Trophoblast cell (in vitro differentiated cells and primary cell): Measurements from ENCODE around the gene IKZF2.
A peak's percentile ranks its signal among the peaks of the same experiment; 100 is the strongest.

ENCODE experiments used
- DNase-seq, 2 donors: peaks; one replicate each; pipeline ENCODE4 v3.0.0-alpha.2; 2016
- H2AFZ ChIP-seq: 2 replicates; pipeline ENCODE4 v1.6.1; 2013; ENCODE audit warnings: low read length, moderate library complexity, mild to moderate bottlenecking; ENCODE audit not compliant: insufficient read depth, poor library complexity
- H2AK5ac ChIP-seq: 2 replicates; pipeline ENCODE4 v1.6.1; 2013; ENCODE audit warnings: mild to moderate bottlenecking, low read length
- H2BK120ac ChIP-seq: 2 replicates; pipeline ENCODE4 v1.6.1; 2013; ENCODE audit warnings: low read length, mild to moderate bottlenecking, moderate library complexity; ENCODE audit not compliant: insufficient read depth, poor library complexity
- H2BK12ac ChIP-seq: 2 replicates; pipeline ENCODE4 v1.6.1; 2013; ENCODE audit warnings: mild to moderate bottlenecking, low read length, moderate library complexity
- H2BK5ac ChIP-seq: 2 replicates; pipeline ENCODE4 v1.6.1; 2013; ENCODE audit warnings: low read length, low read depth, moderate library complexity, mild to moderate bottlenecking; ENCODE audit not compliant: poor library complexity
- H3K14ac ChIP-seq: 2 replicates; pipeline ENCODE4 v1.6.1; 2013; ENCODE audit warnings: mild to moderate bottlenecking, low read length
- H3K18ac ChIP-seq: 2 replicates; pipeline ENCODE4 v1.6.1; 2013; ENCODE audit warnings: mild to moderate bottlenecking, low read length
- H3K23ac ChIP-seq: 2 replicates; pipeline ENCODE4 v1.6.1; 2013; ENCODE audit warnings: low read length
- H3K27ac ChIP-seq: 2 replicates; pipeline ENCODE4 v1.5.1; 2013; ENCODE audit warnings: low read depth, mild to moderate bottlenecking, inconsistent platforms, low read length, moderate library complexity
- H3K27me3 ChIP-seq: 2 replicates; pipeline ENCODE4 v1.6.1; 2013; ENCODE audit warnings: inconsistent platforms, mild to moderate bottlenecking, low read length, moderate library complexity; ENCODE audit not compliant: insufficient read depth
- H3K36me3 ChIP-seq, 2 experiments: 1 replicate in 1 of 2; 2 replicates in 1 of 2; pipeline ENCODE4 v1.6.1; 2013; ENCODE audit warnings: low read length in 2 of 2, mild to moderate bottlenecking in 2 of 2, moderate library complexity in 1 of 2; ENCODE audit not compliant: insufficient read depth in 2 of 2, control insufficient read depth in 1 of 2
- H3K4ac ChIP-seq: 2 replicates; pipeline ENCODE4 v1.6.1; 2013; ENCODE audit warnings: low read depth, mild to moderate bottlenecking, low read length, moderate library complexity
- H3K4me1 ChIP-seq, 2 experiments: 1 replicate in 1 of 2; 2 replicates in 1 of 2; pipeline ENCODE4 v1.6.1; 2013; ENCODE audit warnings: low read length in 2 of 2, mild to moderate bottlenecking in 2 of 2, moderate library complexity in 1 of 2; ENCODE audit not compliant: insufficient read depth in 2 of 2, control insufficient read depth in 1 of 2
- H3K4me2 ChIP-seq: 2 replicates; pipeline ENCODE4 v1.6.1; 2013; ENCODE audit warnings: inconsistent platforms, mild to moderate bottlenecking, low read length, moderate library complexity
- H3K4me3 ChIP-seq: 2 replicates; pipeline ENCODE4 v1.5.1; 2013; ENCODE audit warnings: mild to moderate bottlenecking, low read depth, low read length, inconsistent platforms
- H3K79me1 ChIP-seq: one replicate; pipeline ENCODE4 v1.6.1; 2013; ENCODE audit warnings: low read length
- H3K79me2 ChIP-seq: 2 replicates; pipeline ENCODE4 v1.6.1; 2013; ENCODE audit warnings: low read length, mild to moderate bottlenecking; ENCODE audit not compliant: control insufficient read depth, insufficient read depth, poor library complexity
- H3K9ac ChIP-seq: 2 replicates; pipeline ENCODE4 v1.6.1; 2013; ENCODE audit warnings: mild to moderate bottlenecking, low read length
- H3K9me3 ChIP-seq: 2 replicates; pipeline ENCODE4 v1.6.1; 2013; ENCODE audit warnings: low read depth, mild to moderate bottlenecking, control low read depth, inconsistent platforms, low read length; ENCODE audit not compliant: insufficient read depth
- H4K12ac ChIP-seq: 2 replicates; pipeline ENCODE4 v1.6.1; 2013; ENCODE audit warnings: low read depth, mild to moderate bottlenecking, low read length, moderate library complexity
- H4K8ac ChIP-seq: 2 replicates; pipeline ENCODE4 v1.6.1; 2013; ENCODE audit warnings: low read depth, mild to moderate bottlenecking, low read length, moderate library complexity
- H4K91ac ChIP-seq: one replicate; pipeline ENCODE4 v1.6.1; 2013; ENCODE audit warnings: low read depth, mild to moderate bottlenecking, low read length, moderate library complexity
- WGBS: extraction: QIAGEN DNeasy Blood & Tissue Kit; methylation state at CpG from one replicate; pipeline ENCODE4 v1.1.7; 2013; ENCODE audit warnings: missing lambda C conversion rate; ENCODE audit not compliant: insufficient read length, insufficient coverage; ENCODE audit errors: extremely low coverage; 5-methylcytosine and 5-hydroxymethylcytosine counted together

The IKZF2 gene

DNA sequence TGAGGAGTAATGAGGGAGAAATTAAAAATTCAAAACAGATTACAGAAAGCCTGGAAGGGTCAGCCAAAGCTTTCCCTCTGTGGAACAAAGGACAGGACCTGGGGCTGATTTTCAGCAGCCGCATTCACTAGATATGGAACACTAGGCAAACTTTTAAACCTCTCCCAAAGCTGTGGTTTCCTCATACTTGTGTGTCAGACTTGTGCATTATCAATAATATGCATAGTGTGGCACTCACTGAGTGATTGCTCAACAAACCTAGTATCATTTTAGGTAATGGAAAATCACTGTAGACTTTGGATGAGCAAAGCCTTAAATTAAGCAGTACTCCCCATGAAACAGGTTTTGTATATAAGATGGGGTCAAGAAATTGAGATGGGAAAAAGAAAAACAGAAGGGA, 26.3 kb upstream of the IKZF2 start:
- no peak for DNase-seq
- Histone ChIP-seq H3K14ac (no peak overlapping the region), H2BK5ac (no peak overlapping the region), H3K79me1 (peaks cover 2% of the 10 kb centered on the region), H3K4me1 (peaks cover 0 to 4% of the 10 kb centered on the region in 2 experiments), H3K23ac (no peak overlapping the region), H3K4ac (no peak overlapping the region), H3K18ac (no peak overlapping the region), H3K36me3 (no peaks in the 10 kb centered on the region), H4K12ac (no peak overlapping the region), H3K27ac (no peak overlapping the region), H3K79me2 (no peaks in the 10 kb centered on the region), H2BK12ac (no peak overlapping the region), H4K8ac (no peak overlapping the region), H3K9ac (no peak overlapping the region), H2BK120ac (no peak overlapping the region), H3K4me3 (no peak overlapping the region), H4K91ac (no peak overlapping the region), H3K4me2 (no peak overlapping the region), H2AK5ac (no peak overlapping the region), H3K9me3 (no peaks in the 10 kb centered on the region), H3K27me3 (no peaks in the 10 kb centered on the region), H2AFZ (no peak overlapping the region)
- WGBS = no CpG with 5 or more reads among the region's 1 CpG

DNA sequence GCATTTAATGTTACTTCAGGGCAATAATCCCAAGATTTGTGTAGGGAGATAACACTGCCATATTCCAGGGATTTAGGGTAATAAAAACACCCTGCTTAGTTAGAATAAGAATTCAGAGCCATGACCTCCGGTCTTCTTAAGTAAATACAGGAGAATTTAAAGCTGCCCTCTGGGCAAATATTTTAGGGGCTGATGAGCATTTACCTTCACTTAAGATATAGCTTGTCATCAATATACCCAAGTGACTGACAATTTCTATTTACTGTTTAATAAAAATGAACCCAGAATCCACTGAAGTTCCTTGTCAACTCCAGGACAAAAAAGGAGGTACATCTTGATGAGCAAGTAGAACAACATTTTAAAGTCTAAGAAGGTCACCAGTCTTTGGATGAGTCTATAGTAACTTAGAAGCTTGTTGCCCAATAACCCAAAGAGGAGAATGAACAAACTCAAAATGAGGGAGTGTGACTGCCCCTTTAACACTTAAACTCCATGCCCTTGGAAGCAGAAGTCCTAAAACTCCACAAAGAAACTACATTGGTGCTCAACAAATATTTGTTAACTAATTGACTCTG, 24.3 kb upstream of the IKZF2 start:
- Histone ChIP-seq H4K12ac (no peak overlapping the region), H2BK12ac (no peak overlapping the region), H3K4me2 (no peak overlapping the region), H3K27ac (no peak overlapping the region), H3K9me3 (no peaks in the 10 kb centered on the region), H3K79me1 (peaks cover 2% of the 10 kb centered on the region), H3K79me2 (no peaks in the 10 kb centered on the region), H3K14ac (no peak overlapping the region), H2AFZ (no peak overlapping the region), H4K8ac (no peak overlapping the region), H3K4ac (no peak overlapping the region), H3K4me3 (no peak overlapping the region), H2BK5ac (no peak overlapping the region), H2BK120ac (no peak overlapping the region), H3K9ac (no peak overlapping the region), H3K36me3 (no peaks in the 10 kb centered on the region), H4K91ac (no peak overlapping the region), H3K4me1 (peaks cover 0 to 4% of the 10 kb centered on the region in 2 experiments), H2AK5ac (no peak overlapping the region), H3K27me3 (no peaks in the 10 kb centered on the region), H3K18ac (no peak overlapping the region), H3K23ac (no peak overlapping the region)
- peak; percentile 41 to 73 for DNase-seq
- WGBS = no CpG with 5 or more reads among the region's 1 CpG

DNA sequence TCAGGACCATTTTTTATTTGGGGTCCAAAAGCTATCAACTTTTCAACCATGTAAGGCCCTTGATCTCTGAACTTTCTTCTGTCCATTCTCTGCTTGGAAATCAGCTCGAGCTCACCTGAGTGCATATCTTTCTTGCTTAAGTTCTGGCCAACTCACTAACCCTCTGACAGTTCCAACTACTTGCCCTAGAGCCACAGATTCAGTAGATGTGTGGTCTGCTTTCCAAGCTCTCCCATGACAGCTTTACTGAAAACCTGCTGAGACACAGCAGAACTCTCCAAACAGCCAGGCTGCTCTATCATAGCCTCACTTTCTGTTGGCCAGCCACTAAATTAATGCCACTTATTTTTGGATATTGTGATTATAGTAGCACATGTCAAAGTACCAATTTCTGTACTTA, 21.2 kb upstream of the IKZF2 start:
- H4K12ac ChIP-seq = no peak overlapping the region
- no peak overlapping the region for H3K18ac ChIP-seq
- no peaks in the 10 kb centered on the region for H3K79me2 ChIP-seq
- DNase-seq = no peak
- no peak overlapping the region for H2BK12ac ChIP-seq
- no peak overlapping the region for H3K4me3 ChIP-seq
- no peaks in the 10 kb centered on the region for H3K36me3 ChIP-seq
- H3K4me1 ChIP-seq = peaks cover 0 to 4% of the 10 kb centered on the region in 2 experiments
- peak overlapping the region; percentile 28 for H3K27ac ChIP-seq
- no CpG with 5 or more reads among the region's 1 CpG for WGBS
- no peak overlapping the region for H3K9ac ChIP-seq
- H4K8ac ChIP-seq = no peak overlapping the region
- no peak overlapping the region for H2BK5ac ChIP-seq
- peaks cover 2% of the 10 kb centered on the region for H3K79me1 ChIP-seq
- no peak overlapping the region for H3K4ac ChIP-seq
- H3K14ac ChIP-seq = no peak overlapping the region
- no peak overlapping the region for H3K4me2 ChIP-seq
- H3K9me3 ChIP-seq = no peaks in the 10 kb centered on the region
- H2BK120ac ChIP-seq = no peak overlapping the region
- no peaks in the 10 kb centered on the region for H3K27me3 ChIP-seq
- no peak overlapping the region for H4K91ac ChIP-seq
- no peak overlapping the region for H2AFZ ChIP-seq
- no peak overlapping the region for H3K23ac ChIP-seq
- H2AK5ac ChIP-seq = no peak overlapping the region

GRCh38 chr2:213171147-213171546, 19.7 kb upstream of the IKZF2 start:
- Histone ChIP-seq H3K18ac (no peak overlapping the region), H3K36me3 (no peaks in the 10 kb centered on the region), H2BK12ac (no peak overlapping the region), H3K79me1 (peaks cover 2% of the 10 kb centered on the region), H3K79me2 (no peaks in the 10 kb centered on the region), H2AK5ac (no peak overlapping the region), H3K9ac (no peak overlapping the region), H3K23ac (no peak overlapping the region), H4K91ac (no peak overlapping the region), H2BK5ac (no peak overlapping the region), H3K4me2 (no peak overlapping the region), H3K4me1 (peaks cover 0 to 4% of the 10 kb centered on the region in 2 experiments), H3K14ac (no peak overlapping the region), H3K27ac (no peak overlapping the region), H4K8ac (no peak overlapping the region), H3K4ac (no peak overlapping the region), H2BK120ac (peak overlapping the region; percentile 22), H3K4me3 (no peak overlapping the region), H4K12ac (no peak overlapping the region), H3K9me3 (no peaks in the 10 kb centered on the region), H3K27me3 (no peaks in the 10 kb centered on the region), H2AFZ (no peak overlapping the region)
- no CpG with 5 or more reads among the region's 4 CpGs for WGBS
- no peak for DNase-seq
